HepG2 (cell line): ENCODE measurements around the gene CADM1. TPM values are rescaled to one million over a fixed set of nuclear protein-coding genes. Genes with fewer than 3 reads are reported as not detected.

ENCODE experiments used
- ATAC-seq: fragments of 200-7000 bp; cut with Tn5 transposase; 3 replicates; pipeline ENCODE4 v1.9.1; 2020; ENCODE audit warnings: mild to moderate bottlenecking, moderate library complexity
- BruUV-seq: library from RNA; stranded (reverse); fragments of 400-500 nt; replicated peaks from 2 replicates; lab custom pipeline; 2021; lab: Mats Ljungman, UMichigan
- CTCF ChIA-PET: fragments of 300-600 bp; formaldehyde crosslinking; extraction: SDS; loops from one replicate; lab custom pipeline; 2021; ENCODE audit warnings: low total read pairs, inconsistent platforms, low intra/inter-chr PET ratio; lab: Yijun Ruan, JAX
- POLR2A ChIA-PET: fragments of 350-600 bp; sonication (Branson Sonifier 250); formaldehyde crosslinking; loops from one replicate; lab custom pipeline; 2020; ENCODE audit warnings: antibody characterized with exemption, inconsistent platforms; lab: Yijun Ruan, JAX
- DNase-seq: peaks from one replicate; pipeline ENCODE4 v3.0.0-alpha.2; 2015; ENCODE audit warnings: low spot score
- FAIRE-seq: peaks from 3 replicates; lab custom pipeline; 2011; peaks lifted over from hg19 to GRCh38; lab: Jason Lieb, UNC
- H2AFZ ChIP-seq: one replicate; pipeline ENCODE4 v1.6.1; 2011; ENCODE audit warnings: low read length, inconsistent platforms
- H3K27ac ChIP-seq: fragments of 300-600 bp; 3 replicates; pipeline ENCODE4 v1.8.0; 2011; ENCODE audit warnings: mixed run types, mild to moderate bottlenecking, mixed read lengths, low read length, inconsistent platforms; ENCODE audit not compliant: insufficient read depth; ENCODE audit errors: extremely low read length
- H3K27me3 ChIP-seq, 2 experiments: fragments of 200-600 bp in 1 of 2; 2 replicates in 1 of 2; 3 replicates in 1 of 2; pipeline versions ENCODE4 v1.6.0 to v1.8.0; 2011; ENCODE audit warnings: low read length in 2 of 2, mild to moderate bottlenecking in 2 of 2, moderate library complexity in 2 of 2, inconsistent platforms in 1 of 2; ENCODE audit not compliant: insufficient read depth in 2 of 2, control insufficient read depth in 1 of 2
- H3K36me3 ChIP-seq, 2 experiments: fragments of 200-600 bp in 1 of 2; replicated peaks in 1 of 2; 2 replicates in 1 of 2; 3 replicates in 1 of 2; pipeline versions ENCODE4 v1.5.1 to v1.8.0; 2011; ENCODE audit warnings: low read length in 2 of 2, inconsistent platforms in 1 of 2; ENCODE audit not compliant: insufficient read depth in 2 of 2, control insufficient read depth in 1 of 2
- H3K4me1 ChIP-seq: 2 replicates; pipeline ENCODE4 v1.5.1; 2012; ENCODE audit warnings: low read length, inconsistent platforms; ENCODE audit not compliant: insufficient read depth
- H3K4me2 ChIP-seq: 2 replicates; pipeline ENCODE4 v1.6.0; 2011; ENCODE audit warnings: low read depth, low read length, inconsistent platforms
- H3K4me3 ChIP-seq, 3 experiments: fragments of 200-600 bp in 1 of 3; sonication (generic), shearing (Covaris generic) in 1 of 3; replicated peaks in 1 of 3; 2 replicates each; pipeline ENCODE4 v1.5.1; 2011 to 2016; ENCODE audit warnings: low read length in 3 of 3, inconsistent platforms in 2 of 3, low read depth in 2 of 3, mild to moderate bottlenecking in 2 of 3, control low read depth in 1 of 3, mixed read lengths in 1 of 3; ENCODE audit not compliant: insufficient read depth in 1 of 3
- H3K79me2 ChIP-seq: one replicate; pipeline ENCODE4 v1.6.1; 2011; ENCODE audit warnings: low read length, inconsistent platforms; ENCODE audit not compliant: insufficient read depth
- H3K9ac ChIP-seq: 2 replicates; pipeline ENCODE4 v1.6.0; 2011; ENCODE audit warnings: mild to moderate bottlenecking, low read depth, low read length, inconsistent platforms; ENCODE audit not compliant: insufficient read depth
- H3K9me3 ChIP-seq: 2 replicates; pipeline ENCODE4 v1.5.1; 2012; ENCODE audit warnings: mild to moderate bottlenecking, low read length
- H4K20me1 ChIP-seq: 2 replicates; pipeline ENCODE4 v1.6.0; 2011; ENCODE audit warnings: inconsistent platforms, mild to moderate bottlenecking, low read length, moderate library complexity; ENCODE audit not compliant: insufficient read depth
- EHMT2 ChIP-seq: fragments of 200-600 bp; sonication (generic); IDR thresholded peaks from 2 replicates; pipeline ENCODE4 v1.7.0; 2017; ENCODE audit warnings: antibody characterized with exemption, low read depth, low read length, borderline replicate concordance
- EP300 ChIP-seq, 3 experiments: sonication (generic) in 1 of 3; formaldehyde crosslinking in 1 of 3; IDR thresholded peaks; 2 replicates each; pipeline versions ENCODE4 v1.5.1 to v1.6.1; 2011 to 2020; ENCODE audit warnings: low read depth in 2 of 3, low read length in 2 of 3, borderline replicate concordance in 1 of 3, improper control_type of control experiment in 1 of 3, mild to moderate bottlenecking in 1 of 3, missing genetic modification reagents in 1 of 3, moderate library complexity in 1 of 3
- HINFP ChIP-seq: sonication (generic); formaldehyde crosslinking; IDR thresholded peaks from 2 replicates; pipeline ENCODE4 v1.4.0; 2020; ENCODE audit warnings: low read depth, mild to moderate bottlenecking, missing genetic modification reagents
- ISL2 ChIP-seq: sonication (generic); formaldehyde crosslinking; IDR thresholded peaks from 2 replicates; pipeline ENCODE4 v1.5.0; 2020; ENCODE audit warnings: missing genetic modification reagents
- NR2F6 ChIP-seq, 2 experiments: IDR thresholded peaks; 2 replicates each; pipeline ENCODE4 v1.6.1; 2016; ENCODE audit warnings: antibody characterized with exemption in 1 of 2, mild to moderate bottlenecking in 1 of 2
- SOX13 ChIP-seq, 3 experiments: fragments of 450-650 bp in 1 of 3; sonication (generic) in 1 of 3; formaldehyde crosslinking in 1 of 3; IDR thresholded peaks in 2 of 3; conservative IDR thresholded peaks in 1 of 3; 2 replicates each; pipeline versions ENCODE4 v1.5.0 to v1.6.1; 2016 to 2020; ENCODE audit warnings: antibody characterized with exemption in 1 of 3, mild to moderate bottlenecking in 1 of 3, missing compliant biosample characterization in 1 of 3, missing genetic modification reagents in 1 of 3, moderate library complexity in 1 of 3
- SRY ChIP-seq: sonication (generic); formaldehyde crosslinking; IDR thresholded peaks from 2 replicates; pipeline ENCODE4 v1.8.0; 2022; ENCODE audit warnings: mild to moderate bottlenecking, missing genetic modification reagents
- ZBTB39 ChIP-seq: sonication (generic); formaldehyde crosslinking; IDR thresholded peaks from 2 replicates; pipeline ENCODE4 v1.5.0; 2020; ENCODE audit warnings: missing genetic modification reagents
- ZNF383 ChIP-seq: sonication (generic); formaldehyde crosslinking; IDR thresholded peaks from 2 replicates; pipeline ENCODE4 v1.4.0; 2020; ENCODE audit warnings: missing genetic modification reagents, mild to moderate bottlenecking, borderline replicate concordance
- WGBS: methylation state at CpG from one replicate; pipeline ENCODE4 v1.1.6; 2017; ENCODE audit warnings: low lambda C conversion rate; 5-methylcytosine and 5-hydroxymethylcytosine counted together
- in situ Hi-C: cut with HindIII; loops from 2 replicates; pipeline ENCODE4 v1.10.0; 2017; ENCODE audit warnings: low pct_unique_long_range_greater_than_20kb; ENCODE audit not compliant: extremely low pct_ligation_motif_present
- intact Hi-C: fragments of 100-400 bp; cut with micrococcal nuclease; formaldehyde crosslinking; loops from one replicate; pipeline ENCODE4 v1.10.0; 2022; ENCODE audit not compliant: unreplicated experiment
- polyA plus RNA-seq, 8 experiments: library from polyadenylated mRNA; depleted of rRNA in 3 of 8; stranded (reverse) in 7 of 8; unstranded in 1 of 8; fragments of >200 nt; fragmentation: Illumina TruSeq in 4 of 8; extraction: Trizol in 4 of 8; gene quantifications; 2 replicates each; pipeline versions ENCODE4 v1.2.1 to v1.2.3, GENCODE V29; 2011 to 2016; ENCODE audit warnings: low read depth in 4 of 8, missing spikeins in 1 of 8, mixed read lengths in 1 of 8; ENCODE audit not compliant: insufficient read depth in 1 of 8
- total RNA-seq, 5 experiments: library from RNA; depleted of rRNA; stranded (reverse); fragments of >200 nt; fragmentation: Illumina TruSeq; extraction: Trizol; gene quantifications; 2 replicates each; pipeline ENCODE4 v1.2.3, GENCODE V29; 2016; ENCODE audit warnings: low read depth in 1 of 5
- TF ChIP-seq, protein P1 (sequence below): IDR thresholded peaks from 2 replicates; pipeline ENCODE4 v1.6.1; 2016

Gene CADM1
- total and polyA plus RNA-seq, 2 of the 13 experiments (the other 11 are each of a cell fraction or from before 2014, with no cell fraction given), result 71.3 to 122 TPM

GRCh38 chr11:115249061-115249578, 255.1 kb downstream of the CADM1 start (continued):
- no peak for TF ChIP-seq ZNF383 (CRISPR knock-in tag)
- TF ChIP-seq EP300 (IDR thresholded peaks at IDR 0.05; ENCODE audit: low read depth in 2 of 2, low read length in 2 of 2), result peak in 1 of 2 experiments; percentile 25; a peak in 1 of 4 replicates
- TF ChIP-seq EP300 (CRISPR knock-in tag; IDR thresholded peaks at IDR 0.05; ENCODE audit: borderline replicate concordance), result no peak

- Histone ChIP-seq H3K4me1 (peaks cover 41% of the 10 kb centered on the region), H3K27me3 (no peaks in the 10 kb centered on the region), H3K4me2 (peak overlapping the region; percentile 21; the same call in 1 of the 2 replicates), H3K36me3 (no peaks in the 10 kb centered on the region), H3K27ac (peak overlapping the region; percentile 48), H4K20me1 (0 out of 2 replicates have a peak, but pooled peaks cover 5% of the 10 kb centered on the region), H3K9ac (no peak overlapping the region), H3K9me3 (no peaks in the 10 kb centered on the region), H2AFZ (no peak overlapping the region), H3K79me2 (no peaks in the 10 kb centered on the region), H3K4me3 (no peak overlapping the region)
- peak; percentile 80 for ATAC-seq
- DNase-seq, result peak; percentile 72
- ChIA-PET POLR2A (no interaction called here), CTCF (no interaction called here)
- intact Hi-C loops (loop anchor here (2.0 kb wide), 1 partner anchor 33 kb away; no protein-coding TSS in a partner anchor), in situ Hi-C loops (no loop called here)
- no TSS peak for BruUV-seq
- no peak for FAIRE-seq
- 5% methylated on average over 1 of the region's 1 CpG for WGBS
- TF ChIP-seq HINFP (CRISPR knock-in tag), result no peak
- TF ChIP-seq EHMT2, result peak; percentile 78; the same call in 1 of the 2 replicates
- peak; percentile 42; the same call in 1 of the 2 replicates for TF ChIP-seq ISL2 (CRISPR knock-in tag)
- peak in 1 of 2 experiments; percentile 46; a peak in 1 of 4 replicates for TF ChIP-seq EP300 (IDR thresholded peaks at IDR 0.05; ENCODE audit: low read depth in 2 of 2, low read length in 2 of 2)
- TF ChIP-seq EP300 (CRISPR knock-in tag; IDR thresholded peaks at IDR 0.05; ENCODE audit: borderline replicate concordance), result no peak
- peak; percentile 43; the same call in 1 of the 2 replicates for TF ChIP-seq NR2F6 (IDR thresholded peaks at IDR 0.05)
- peak; percentile 28; the same call in 1 of the 2 replicates for TF ChIP-seq NR2F6 (CRISPR knock-in tag; IDR thresholded peaks at IDR 0.05)
- TF ChIP-seq SRY (CRISPR knock-in tag), result no peak
- TF ChIP-seq, protein P1, sequence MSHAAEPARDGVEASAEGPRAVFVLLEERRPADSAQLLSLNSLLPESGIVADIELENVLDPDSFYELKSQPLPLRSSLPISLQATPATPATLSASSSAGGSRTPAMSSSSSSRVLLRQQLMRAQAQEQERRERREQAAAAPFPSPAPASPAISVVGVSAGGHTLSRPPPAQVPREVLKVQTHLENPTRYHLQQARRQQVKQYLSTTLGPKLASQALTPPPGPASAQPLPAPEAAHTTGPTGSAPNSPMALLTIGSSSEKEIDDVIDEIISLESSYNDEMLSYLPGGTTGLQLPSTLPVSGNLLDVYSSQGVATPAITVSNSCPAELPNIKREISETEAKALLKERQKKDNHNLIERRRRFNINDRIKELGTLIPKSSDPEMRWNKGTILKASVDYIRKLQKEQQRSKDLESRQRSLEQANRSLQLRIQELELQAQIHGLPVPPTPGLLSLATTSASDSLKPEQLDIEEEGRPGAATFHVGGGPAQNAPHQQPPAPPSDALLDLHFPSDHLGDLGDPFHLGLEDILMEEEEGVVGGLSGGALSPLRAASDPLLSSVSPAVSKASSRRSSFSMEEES (CRISPR knock-in tag), result no peak
- TF ChIP-seq ZBTB39 (CRISPR knock-in tag), result no peak
- no peak for TF ChIP-seq SOX13 (IDR thresholded peaks at IDR 0.05)
- TF ChIP-seq SOX13 (CRISPR knock-in tag; conservative IDR thresholded peaks at IDR 0.05 in 1 of 2, IDR thresholded peaks at IDR 0.05 in 1 of 2), result peak in 1 of 2 experiments; percentile 70; a peak in 2 of 4 replicates
Observed at GRCh38 chr11:115247953-115248352, 256.3 kb downstream of the CADM1 start.
